Common myeloid progenitor, CD34-positive (primary cell): ENCODE data around the gene IL6ST.

Experiments used
- CTCF ChIA-PET: fragments of 350-600 bp; sonication (Branson Sonifier 250); formaldehyde crosslinking; loops from one replicate; lab custom pipeline; 2021; ENCODE audit warnings: antibody characterized with exemption; lab: Charles Lee
- POLR2A ChIA-PET: fragments of 350-600 bp; sonication (Branson Sonifier 250); formaldehyde crosslinking; loops from one replicate; lab custom pipeline; 2021; ENCODE audit warnings: antibody characterized with exemption; lab: Charles Lee
- DNase-seq, 3 donors: peaks; one replicate each; pipeline versions ENCODE4 v3.0.0 to v3.0.0-alpha.2; 2013
- H3K27ac ChIP-seq, 2 experiments: 1 replicate in 1 of 2; 2 replicates in 1 of 2; pipeline ENCODE4 v1.7.0; 2013; ENCODE audit warnings: inconsistent platforms in 2 of 2, low read length in 2 of 2, mild to moderate bottlenecking in 2 of 2, low read depth in 1 of 2, moderate library complexity in 1 of 2; ENCODE audit not compliant: severe bottlenecking in 2 of 2, insufficient read depth in 1 of 2, poor library complexity in 1 of 2
- H3K27me3 ChIP-seq, 5 experiments: replicated peaks in 2 of 5; 1 replicate in 3 of 5; 2 replicates in 2 of 5; pipeline versions ENCODE4 v1.6.1 to v1.7.0; 2013; ENCODE audit warnings: low read length in 4 of 5, mild to moderate bottlenecking in 2 of 5, moderate library complexity in 2 of 5, inconsistent platforms in 1 of 5; ENCODE audit not compliant: insufficient read depth in 5 of 5, control insufficient read depth in 4 of 5
- H3K36me3 ChIP-seq, 4 experiments: 1 replicate in 2 of 4; 2 replicates in 2 of 4; pipeline versions ENCODE4 v1.6.1 to v1.7.0; 2013; ENCODE audit warnings: low read length in 3 of 4, control low read depth in 1 of 4, mild to moderate bottlenecking in 1 of 4; ENCODE audit not compliant: control insufficient read depth in 4 of 4, insufficient read depth in 4 of 4
- H3K4me1 ChIP-seq, 4 experiments: 1 replicate in 3 of 4; 2 replicates in 1 of 4; pipeline versions ENCODE4 v1.6.1 to v1.7.1; 2013; ENCODE audit warnings: low read length in 3 of 4, mild to moderate bottlenecking in 3 of 4, control low read depth in 1 of 4, inconsistent platforms in 1 of 4, moderate library complexity in 1 of 4; ENCODE audit not compliant: control insufficient read depth in 4 of 4, insufficient read depth in 4 of 4; ENCODE audit errors: control extremely low read depth in 1 of 4
- H3K4me3 ChIP-seq, 7 experiments: 1 replicate in 4 of 7; 2 replicates in 3 of 7; pipeline versions ENCODE4 v1.5.1 to v1.7.0; 2013; ENCODE audit warnings: mild to moderate bottlenecking in 7 of 7, low read length in 6 of 7, moderate library complexity in 6 of 7, inconsistent platforms in 2 of 7, low read depth in 2 of 7, control low read depth in 1 of 7; ENCODE audit not compliant: insufficient read depth in 4 of 7, control insufficient read depth in 1 of 7; ENCODE audit errors: extremely low read depth in 1 of 7
- H3K9me3 ChIP-seq, 5 experiments: 1 replicate in 4 of 5; 2 replicates in 1 of 5; pipeline versions ENCODE4 v1.6.1 to v1.7.1; 2013; ENCODE audit warnings: low read length in 4 of 5, mild to moderate bottlenecking in 2 of 5, inconsistent platforms in 1 of 5, low read depth in 1 of 5, moderate library complexity in 1 of 5; ENCODE audit not compliant: control insufficient read depth in 4 of 5, insufficient read depth in 2 of 5; ENCODE audit errors: control extremely low read depth in 1 of 5
- WGBS: methylation state at CpG from one replicate; pipeline ENCODE4 v1.1.5; 2013; ENCODE audit not compliant: insufficient coverage; 5-methylcytosine and 5-hydroxymethylcytosine counted together

IL6ST gene

DNA sequence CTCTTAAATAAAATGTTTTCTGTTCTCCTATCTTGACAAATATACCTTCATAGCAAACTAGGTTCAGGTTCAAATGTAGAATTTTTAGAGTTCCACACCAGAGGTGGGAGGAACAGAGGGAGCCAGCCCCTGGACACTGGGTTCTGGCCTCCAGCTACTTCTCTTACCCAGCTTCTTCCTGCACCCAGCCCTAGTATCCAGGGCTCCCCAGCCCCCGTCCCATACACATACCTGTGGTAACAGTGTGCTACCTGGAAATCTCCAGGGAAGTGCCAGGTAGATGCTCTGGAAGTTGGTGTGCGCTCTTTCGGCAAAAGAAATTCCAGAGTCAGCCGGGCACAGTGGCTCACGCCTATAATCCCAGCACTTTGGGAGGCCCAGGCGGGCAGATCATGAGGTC lies 33.9 kb upstream of the IL6ST start:
- POLR2A ChIA-PET, result no interaction called here
- Histone ChIP-seq H3K4me3 (no peak overlapping the region), H3K9me3 (peaks cover 0 to 4% (median 0%) of the 10 kb centered on the region in 5 experiments), H3K4me1 (no peaks in the 10 kb centered on the region), H3K36me3 (no peaks in the 10 kb centered on the region), H3K27me3 (no peaks in the 10 kb centered on the region), H3K27ac (no peak overlapping the region)
- WGBS, result 95% methylated on average over 6 of the region's 6 CpGs
- CTCF ChIA-PET, result no interaction called here
- no peak for DNase-seq

DNA sequence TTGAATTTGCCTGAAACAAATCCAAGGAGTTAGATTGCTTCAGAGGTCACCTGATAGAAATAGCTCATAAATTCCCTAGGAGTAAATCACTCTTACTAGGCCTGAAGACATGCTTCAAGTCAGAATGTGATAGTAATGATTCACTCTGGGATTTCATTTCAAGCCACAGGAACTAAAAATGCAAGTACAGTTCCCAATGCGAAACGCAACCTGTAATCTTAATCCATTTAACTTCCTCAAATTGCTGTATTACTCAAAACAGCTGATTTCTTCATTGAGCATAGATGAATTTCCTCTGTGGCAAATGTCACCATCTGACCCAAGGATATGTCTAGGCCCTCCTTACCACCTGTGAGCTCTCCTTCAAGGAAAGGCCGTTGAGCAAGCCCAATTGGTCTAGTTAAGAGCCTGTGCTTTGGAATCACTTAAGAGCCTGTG lies 32.1 kb upstream of the IL6ST start:
- Histone ChIP-seq H3K27ac (no peak overlapping the region), H3K4me1 (no peaks in the 10 kb centered on the region), H3K27me3 (no peaks in the 10 kb centered on the region), H3K4me3 (no peak overlapping the region), H3K9me3 (peaks cover 0 to 4% (median 0%) of the 10 kb centered on the region in 5 experiments), H3K36me3 (no peaks in the 10 kb centered on the region)
- peak; percentile 24 to 79 (median 75) for DNase-seq
- CTCF ChIA-PET, result no interaction called here
- POLR2A ChIA-PET, result interaction anchor here (0.6 kb wide), 1 partner anchor 13 kb away, joined by 3 read pairs; no protein-coding TSS in a partner anchor
- WGBS, result 10% methylated on average over 3 of the region's 3 CpGs

DNA sequence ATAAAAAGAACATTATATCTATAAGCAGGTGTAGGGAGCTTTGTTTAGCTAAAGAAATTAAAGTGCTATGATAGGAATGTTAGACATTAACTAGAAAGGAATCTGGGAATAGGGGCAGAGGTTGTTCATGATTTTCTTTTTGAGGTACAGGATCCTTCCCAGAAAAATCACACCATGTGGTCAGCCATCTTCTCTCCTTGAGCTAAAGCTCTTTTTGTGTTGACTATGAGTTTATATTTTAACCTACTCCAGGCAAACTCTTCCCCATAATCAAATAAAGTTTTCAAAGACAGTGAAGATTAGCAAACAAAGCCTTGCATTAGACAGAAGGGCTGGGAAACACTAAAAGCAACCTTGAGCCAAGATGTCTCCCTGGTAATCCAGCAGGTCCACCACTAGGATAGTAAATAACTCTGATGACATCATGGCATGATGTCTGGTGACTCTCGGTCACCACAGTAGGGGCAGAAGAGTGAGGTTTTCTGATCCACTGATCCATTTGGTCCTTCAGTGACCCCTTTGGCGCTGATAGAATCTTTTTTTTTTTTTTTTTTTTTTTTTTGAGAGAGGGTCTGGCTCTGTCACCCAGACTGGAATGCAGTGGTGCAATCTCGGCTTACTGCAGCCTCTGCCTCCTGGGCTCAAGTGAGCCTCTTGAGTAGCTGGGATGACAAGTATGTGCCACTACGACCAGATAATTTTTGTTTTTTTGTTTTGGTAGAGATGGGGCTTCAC lies 30.6 kb upstream of the IL6ST start:
- H3K27ac ChIP-seq, result no peak overlapping the region
- ChIA-PET CTCF (no interaction called here), POLR2A (no interaction called here)
- no peak for DNase-seq
- H3K4me3 ChIP-seq, result no peak overlapping the region
- no peaks in the 10 kb centered on the region for H3K4me1 ChIP-seq
- H3K9me3 ChIP-seq, result peaks cover 0 to 4% (median 0%) of the 10 kb centered on the region in 5 experiments
- no peaks in the 10 kb centered on the region for H3K27me3 ChIP-seq
- no peaks in the 10 kb centered on the region for H3K36me3 ChIP-seq
- WGBS, result 93% methylated on average over 4 of the region's 4 CpGs

DNA sequence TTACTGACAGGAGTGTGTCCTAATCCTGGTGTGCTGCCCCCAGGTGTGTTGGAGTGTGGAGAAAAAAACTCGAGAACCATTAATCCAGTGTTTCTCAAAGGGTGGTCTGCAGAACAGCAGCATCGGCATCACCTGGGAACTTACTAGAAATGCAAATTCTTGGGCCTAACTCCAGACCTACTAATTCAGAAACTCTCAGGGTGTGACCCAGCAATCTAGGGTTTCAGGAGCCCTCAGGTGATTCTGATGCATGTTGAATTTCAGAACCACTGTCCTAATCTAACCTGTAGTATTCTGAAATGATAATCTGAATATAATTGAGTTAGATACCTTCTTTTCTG lies 30.0 kb upstream of the IL6ST start:
- ChIA-PET POLR2A (no interaction called here), CTCF (no interaction called here)

DNA sequence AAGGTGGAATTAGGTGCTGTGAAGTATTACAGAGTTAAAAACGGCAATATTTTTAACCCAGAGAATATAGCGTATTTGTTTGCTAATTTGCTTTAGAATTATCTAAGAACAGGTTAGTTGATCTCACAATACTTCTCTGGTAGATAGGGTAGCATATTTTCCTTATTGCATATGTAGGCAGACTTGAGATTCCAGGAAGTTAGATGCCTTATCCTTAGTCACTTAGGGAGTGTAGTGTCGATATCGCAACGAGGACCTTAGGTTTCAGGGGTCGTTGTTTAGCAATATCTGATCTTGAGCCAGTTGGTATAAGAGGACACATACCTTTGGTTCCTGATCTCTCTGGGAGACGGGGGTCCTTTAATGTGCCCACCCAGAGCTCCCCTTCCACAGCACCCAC lies 28.5 kb upstream of the IL6ST start:
- H3K36me3 ChIP-seq, result no peaks in the 10 kb centered on the region
- ChIA-PET CTCF (interaction anchor here (0.9 to 1.5 kb wide), 2 partner anchors 11 to 15 kb away, joined by 4 read pairs; no protein-coding TSS in a partner anchor), POLR2A (no interaction called here)
- 93% methylated on average over 5 of the region's 7 CpGs for WGBS
- no peaks in the 10 kb centered on the region for H3K4me1 ChIP-seq
- no peaks in the 10 kb centered on the region for H3K27me3 ChIP-seq
- no peak overlapping the region for H3K4me3 ChIP-seq
- H3K27ac ChIP-seq, result no peak overlapping the region
- no peaks in the 10 kb centered on the region for H3K9me3 ChIP-seq
- DNase-seq, result no peak

More for the DNA sequence above, 30.0 kb upstream of the IL6ST start:
- Histone ChIP-seq H3K27me3 (no peaks in the 10 kb centered on the region), H3K4me1 (no peaks in the 10 kb centered on the region), H3K27ac (no peak overlapping the region), H3K9me3 (peaks cover 0 to 4% (median 0%) of the 10 kb centered on the region in 5 experiments), H3K4me3 (no peak overlapping the region), H3K36me3 (no peaks in the 10 kb centered on the region)
- WGBS, result 94% methylated on average over 2 of the region's 2 CpGs
- no peak for DNase-seq

DNA sequence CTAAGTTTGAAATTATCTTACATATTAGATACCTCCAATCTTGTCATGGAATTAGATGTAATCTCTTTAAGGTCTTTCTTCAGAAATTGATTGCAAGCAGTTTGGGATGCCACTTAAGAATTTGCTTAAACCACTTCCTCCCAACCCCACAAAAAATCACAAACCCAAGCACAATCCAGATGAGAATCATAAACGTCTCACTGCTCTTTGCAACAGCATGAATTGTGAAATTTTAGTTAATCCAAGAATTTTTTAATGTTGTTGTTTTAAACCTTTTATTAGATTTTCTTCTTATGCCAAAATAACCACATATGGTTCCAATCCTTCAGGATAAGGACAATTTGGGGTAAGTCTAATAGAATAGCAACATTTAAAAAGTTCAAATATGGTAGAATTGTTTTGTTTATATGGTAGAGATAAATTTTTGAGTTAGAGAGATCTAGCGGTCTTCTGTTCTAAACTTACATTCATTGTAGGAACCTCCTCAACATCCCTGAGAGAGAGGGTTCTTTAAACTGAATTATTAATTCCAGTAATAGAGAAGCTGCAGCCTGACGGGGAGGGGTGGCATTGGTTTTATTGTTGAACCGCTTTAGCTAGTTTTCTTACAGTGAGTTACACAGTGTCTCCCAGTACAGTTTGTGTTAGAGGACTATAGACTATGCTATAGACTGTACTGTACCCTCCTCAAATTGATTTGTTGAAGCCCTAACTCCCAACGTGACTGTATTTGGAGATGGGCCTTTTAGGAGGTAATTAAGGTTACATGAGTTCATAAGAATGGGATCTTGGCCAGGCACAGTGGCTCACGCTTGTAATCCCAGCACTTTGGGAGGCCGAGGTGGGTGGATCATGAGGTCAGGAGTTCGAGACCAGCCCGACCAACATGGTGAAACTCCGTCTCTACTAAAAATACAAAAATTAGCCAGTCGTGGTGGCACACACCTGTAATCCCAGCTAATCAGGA lies 24.8 kb upstream of the IL6ST start:
- no peaks in the 10 kb centered on the region for H3K36me3 ChIP-seq
- no peaks in the 10 kb centered on the region for H3K4me1 ChIP-seq
- H3K4me3 ChIP-seq, result no peak overlapping the region
- POLR2A ChIA-PET, result no interaction called here
- CTCF ChIA-PET, result no interaction called here
- H3K9me3 ChIP-seq, result peaks cover 0 to 3% (median 0%) of the 10 kb centered on the region in 5 experiments
- 100% methylated on average over 3 of the region's 11 CpGs for WGBS
- no peaks in the 10 kb centered on the region for H3K27me3 ChIP-seq
- H3K27ac ChIP-seq, result no peak overlapping the region
- peak in 1 of 3 donors; percentile 19 for DNase-seq
